Kidney (tissue), 14 donors: ENCODE measurements around the gene ZNF423. TPM values are rescaled to one million over a fixed set of nuclear protein-coding genes. Genes with fewer than 3 reads are reported as not detected.

Experiments
- DNase-seq, 5 donors: peaks; one replicate each; pipeline ENCODE4 v3.0.0-alpha.2; 2013 to 2020
- FAIRE-seq: peaks from 2 replicates; lab custom pipeline; 2012; peaks lifted over from hg19 to GRCh38; lab: Jason Lieb, UNC
- H3K27ac ChIP-seq, 2 donors: one replicate each; pipeline ENCODE4 v1.7.0; 2013; ENCODE audit warnings: low read depth in 2 of 2, low read length in 2 of 2, inconsistent platforms in 1 of 2
- H3K27me3 ChIP-seq: one replicate; pipeline ENCODE4 v1.7.1; 2013; ENCODE audit warnings: low read length, inconsistent platforms; ENCODE audit not compliant: control insufficient read depth, insufficient read depth
- H3K36me3 ChIP-seq, 3 donors: one replicate each; pipeline versions ENCODE4 v1.7.0 to v1.7.1; 2013; ENCODE audit warnings: low read length in 3 of 3, control low read depth in 1 of 3, inconsistent platforms in 1 of 3; ENCODE audit not compliant: insufficient read depth in 3 of 3, control insufficient read depth in 2 of 3
- H3K4me1 ChIP-seq, 3 donors: one replicate each; pipeline versions ENCODE4 v1.7.0 to v1.7.1; 2013; ENCODE audit warnings: low read length in 3 of 3, inconsistent platforms in 1 of 3, low read depth in 1 of 3; ENCODE audit not compliant: control insufficient read depth in 2 of 3, insufficient read depth in 2 of 3
- H3K4me3 ChIP-seq, 3 donors: one replicate each; pipeline versions ENCODE4 v1.7.0 to v1.8.1; 2013; ENCODE audit warnings: low read length in 3 of 3, control low read depth in 1 of 3, inconsistent platforms in 1 of 3
- H3K9ac ChIP-seq, 3 donors: one replicate each; pipeline versions ENCODE4 v1.7.0 to v1.7.1; 2013; ENCODE audit warnings: low read length in 3 of 3, control low read depth in 1 of 3, inconsistent platforms in 1 of 3
- H3K9me3 ChIP-seq, 3 donors: one replicate each; pipeline versions ENCODE4 v1.7.0 to v1.7.1; 2013; ENCODE audit warnings: low read length in 3 of 3, control low read depth in 1 of 3, inconsistent platforms in 1 of 3; ENCODE audit not compliant: control insufficient read depth in 2 of 3, insufficient read depth in 1 of 3
- CTCF ChIP-seq: IDR thresholded peaks from 3 replicates; pipeline ENCODE4 v1.5.1; 2012; ENCODE audit warnings: mild to moderate bottlenecking, moderate library complexity, borderline replicate concordance; ENCODE audit not compliant: insufficient read depth; ENCODE audit errors: extremely low read depth
- intact Hi-C: fragments of 100-400 bp; cut with DNase I; formaldehyde crosslinking; loops from one replicate; pipeline ENCODE4 v1.11.1; 2022
- polyA plus RNA-seq: library from polyadenylated mRNA; stranded (reverse); fragments of 350-450 nt; fragmentation: Illumina TruSeq; extraction: RNeasy Lipid Tissue Mini Kit (QIAGEN cat#74804); gene quantifications from one replicate; pipeline ENCODE4 v1.2.3, GENCODE V29; 2014; ENCODE audit warnings: low read depth, low replicate concordance; ENCODE audit not compliant: insufficient read depth
- total RNA-seq: library from RNA; stranded (reverse); fragmentation: NEBNext Ultra II Directional; extraction: Animal tissue kit (Norgen Biotek cat#: 25700); gene quantifications from one replicate; pipeline ENCODE4 v1.2.1, GENCODE V29; 2021
- donor health status: control.
- donor health status: control.
- donor health status: control.
- donor health status: control.
- donor health status: control.
- donor health status: DM: yes; HTN: yes; CAD: no.
- donor health status: Normal renal cell carcinoma (clear cell type).

Gene ZNF423
- total and polyA plus RNA-seq, 2 donors from 2014 or later, result 2.0 to 8.4 TPM

- Histone ChIP-seq H3K27me3 (no peaks in the 10 kb centered on the region), H3K4me3 (no peak overlapping the region), H3K4me1 (no peaks in the 10 kb centered on the region), H3K27ac (no peak overlapping the region), H3K9me3 (no peaks in the 10 kb centered on the region), H3K9ac (no peak overlapping the region), H3K36me3 (no peaks in the 10 kb centered on the region)
- FAIRE-seq (no peak), DNase-seq (peak in 3 of 5 donors; percentile 19 to 44 (median 32))
- intact Hi-C loops, result no loop called here
- no peak for TF ChIP-seq CTCF
Observed at GRCh38 chr16:49474741-49475140, 381.2 kb downstream of the ZNF423 start.

- Histone ChIP-seq H3K4me3 (no peak overlapping the region), H3K27ac (no peak overlapping the region), H3K36me3 (no peaks in the 10 kb centered on the region), H3K4me1 (no peaks in the 10 kb centered on the region), H3K9me3 (no peaks in the 10 kb centered on the region), H3K9ac (no peak overlapping the region), H3K27me3 (no peaks in the 10 kb centered on the region)
- intact Hi-C loops, result no loop called here
- FAIRE-seq (no peak), DNase-seq (peak in 2 of 5 donors; percentile 25 to 32)
- TF ChIP-seq CTCF, result no peak
Observed at GRCh38 chr16:49473773-49474172, 382.1 kb downstream of the ZNF423 start.

GRCh38 chr16:49473131-49473530 is 382.8 kb downstream of the ZNF423 start:
- Histone ChIP-seq H3K4me1 (no peaks in the 10 kb centered on the region), H3K9ac (no peak overlapping the region), H3K27ac (no peak overlapping the region), H3K27me3 (no peaks in the 10 kb centered on the region), H3K4me3 (no peak overlapping the region), H3K36me3 (no peaks in the 10 kb centered on the region), H3K9me3 (no peaks in the 10 kb centered on the region)
- intact Hi-C loops, result no loop called here
- FAIRE-seq, result no peak
- TF ChIP-seq CTCF, result no peak
- peak in 1 of 5 donors; percentile 15 for DNase-seq

- DNase-seq (peak in 2 of 5 donors; percentile 3 to 29), FAIRE-seq (no peak)
- H3K27me3 ChIP-seq, result no peaks in the 10 kb centered on the region
- no peaks in the 10 kb centered on the region for H3K9me3 ChIP-seq
- no peak overlapping the region for H3K4me3 ChIP-seq
- intact Hi-C loops, result no loop called here
- TF ChIP-seq CTCF, result no peak
- H3K9ac ChIP-seq, result no peak overlapping the region
- H3K27ac ChIP-seq, result no peak overlapping the region
- H3K36me3 ChIP-seq, result no peaks in the 10 kb centered on the region
- no peaks in the 10 kb centered on the region for H3K4me1 ChIP-seq
Observed at GRCh38 chr16:49472598-49472997, 383.3 kb downstream of the ZNF423 start.
